Colonic mucosa (tissue), 4 donors: ENCODE data around the gene ITGA1. TPM values are rescaled to one million over a fixed set of nuclear protein-coding genes. Genes with fewer than 3 reads are reported as not detected.
A peak's percentile ranks its signal among the peaks of the same experiment; 100 is the strongest.

Source experiments
- DNase-seq: peaks from one replicate; pipeline ENCODE4 v3.0.0-alpha.2; 2020
- H3K27ac ChIP-seq: fragments of 200-600 bp; one replicate; pipeline ENCODE4 v1.8.0; 2021
- H3K27me3 ChIP-seq: fragments of 200-600 bp; one replicate; pipeline ENCODE4 v1.8.0; 2021
- H3K36me3 ChIP-seq: fragments of 200-600 bp; one replicate; pipeline ENCODE4 v1.8.0; 2021
- H3K4me1 ChIP-seq: fragments of 200-600 bp; one replicate; pipeline ENCODE4 v1.8.0; 2021; ENCODE audit warnings: mild to moderate bottlenecking
- H3K4me3 ChIP-seq: fragments of 200-600 bp; one replicate; pipeline ENCODE4 v1.8.0; 2021
- H3K9ac ChIP-seq, 2 donors: one replicate each; pipeline ENCODE4 v1.7.0; 2013; ENCODE audit warnings: control low read depth in 2 of 2, low read depth in 2 of 2, low read length in 2 of 2
- H3K9me3 ChIP-seq: fragments of 200-600 bp; one replicate; pipeline ENCODE4 v1.8.0; 2021
- CTCF ChIP-seq: fragments of 200-600 bp; IDR thresholded peaks from one replicate; pipeline ENCODE4 v1.8.0; 2022; ENCODE audit warnings: antibody characterized with exemption, mild to moderate bottlenecking
- intact Hi-C: fragments of 100-400 bp; cut with DNase I; formaldehyde crosslinking; loops from one replicate; pipeline ENCODE4 v1.14.1; 2022
- total RNA-seq, 2 donors: library from RNA; stranded (reverse); fragmentation: NEBNext Ultra II Directional in 1 of 2; extraction: Animal tissue kit (Norgen Biotek cat#: 25700) in 1 of 2; gene quantifications; one replicate each; pipeline ENCODE4 v1.2.1, GENCODE V29; 2021
- donor health status: healthy.
- donor health status: DM: no; HTN: no; CAD: no.
- donor health status: DM: no; HTN: no; CAD: no.

ITGA1 gene
- total RNA-seq, 2 donors from 2014 or later: 19.2 to 52.5 TPM

- no peaks in the 10 kb centered on the region for H3K9me3 ChIP-seq
- H3K9ac ChIP-seq: peak overlapping the region in 1 of 2 donors; percentile 20
- no peak for DNase-seq
- intact Hi-C loops: no loop called here
- H3K27me3 ChIP-seq: no peaks in the 10 kb centered on the region
- H3K4me1 ChIP-seq: no peaks in the 10 kb centered on the region
- H3K36me3 ChIP-seq: no peaks in the 10 kb centered on the region
- no peak for TF ChIP-seq CTCF
- H3K4me3 ChIP-seq: no peak overlapping the region
- peak overlapping the region; percentile 25 for H3K27ac ChIP-seq
Measured at GRCh38 chr5:52837068-52837467, 49.4 kb downstream of the ITGA1 start.

- H3K9me3 ChIP-seq: no peaks in the 10 kb centered on the region
- intact Hi-C loops: no loop called here
- H3K27ac ChIP-seq: peak overlapping the region; percentile 25
- H3K27me3 ChIP-seq: no peaks in the 10 kb centered on the region
- no peak overlapping the region for H3K9ac ChIP-seq
- no peak for DNase-seq
- H3K4me1 ChIP-seq: no peaks in the 10 kb centered on the region
- TF ChIP-seq CTCF: no peak
- H3K4me3 ChIP-seq: no peak overlapping the region
- H3K36me3 ChIP-seq: no peaks in the 10 kb centered on the region
Measured at GRCh38 chr5:52837591-52838001, 49.9 kb downstream of the ITGA1 start.

- H3K27ac ChIP-seq: peak overlapping the region; percentile 25
- H3K36me3 ChIP-seq: no peaks in the 10 kb centered on the region
- H3K4me1 ChIP-seq: no peaks in the 10 kb centered on the region
- H3K4me3 ChIP-seq: no peak overlapping the region
- H3K27me3 ChIP-seq: no peaks in the 10 kb centered on the region
- intact Hi-C loops: no loop called here
- no peak for DNase-seq
- H3K9me3 ChIP-seq: no peaks in the 10 kb centered on the region
- H3K9ac ChIP-seq: no peak overlapping the region
- no peak for TF ChIP-seq CTCF
Measured at GRCh38 chr5:52838326-52839015, 50.8 kb downstream of the ITGA1 start.

GRCh38 chr5:52839285-52839684, 51.6 kb downstream of the ITGA1 start:
- no peak for TF ChIP-seq CTCF
- no peaks in the 10 kb centered on the region for H3K9me3 ChIP-seq
- H3K27ac ChIP-seq: no peak overlapping the region
- intact Hi-C loops: no loop called here
- H3K4me1 ChIP-seq: no peaks in the 10 kb centered on the region
- H3K9ac ChIP-seq: no peak overlapping the region
- H3K27me3 ChIP-seq: no peaks in the 10 kb centered on the region
- H3K36me3 ChIP-seq: no peaks in the 10 kb centered on the region
- DNase-seq: no peak
- H3K4me3 ChIP-seq: no peak overlapping the region

- no peaks in the 10 kb centered on the region for H3K36me3 ChIP-seq
- no peak overlapping the region for H3K4me3 ChIP-seq
- no peak for TF ChIP-seq CTCF
- no peak for DNase-seq
- H3K9me3 ChIP-seq: no peaks in the 10 kb centered on the region
- H3K4me1 ChIP-seq: no peaks in the 10 kb centered on the region
- no peaks in the 10 kb centered on the region for H3K27me3 ChIP-seq
- H3K27ac ChIP-seq: peak overlapping the region; percentile 9
- no peak overlapping the region for H3K9ac ChIP-seq
- intact Hi-C loops: no loop called here
Measured at GRCh38 chr5:52840277-52841050, 52.7 kb downstream of the ITGA1 start.
